Mucosa of descending colon (tissue), 3 donors: ENCODE data around the gene PTPRT. TPM values are rescaled to one million over a fixed set of nuclear protein-coding genes. Genes with fewer than 3 reads are reported as not detected.

Source experiments
- ATAC-seq: fragments of 200-7000 bp; cut with Tn5 transposase; one replicate; pipeline ENCODE4 v1.9.1; 2020; ENCODE audit warnings: mild to moderate bottlenecking, moderate library complexity
- DNase-seq, 3 donors: peaks; one replicate each; pipeline ENCODE4 v3.0.0-alpha.2; 2020
- H3K36me3 ChIP-seq: fragments of 200-600 bp; one replicate; pipeline ENCODE4 v1.8.0; 2021; ENCODE audit warnings: low read depth, mild to moderate bottlenecking
- H3K4me1 ChIP-seq: fragments of 200-600 bp; one replicate; pipeline ENCODE4 v1.8.0; 2021; ENCODE audit warnings: low read depth, mild to moderate bottlenecking
- H3K4me3 ChIP-seq: fragments of 200-600 bp; one replicate; pipeline ENCODE4 v1.8.0; 2021; ENCODE audit warnings: mild to moderate bottlenecking
- H3K9me3 ChIP-seq: fragments of 200-600 bp; one replicate; pipeline ENCODE4 v1.8.0; 2021; ENCODE audit warnings: mild to moderate bottlenecking
- CTCF ChIP-seq: fragments of 200-600 bp; IDR thresholded peaks from one replicate; pipeline ENCODE4 v1.8.0; 2022; ENCODE audit warnings: antibody characterized with exemption, mild to moderate bottlenecking
- intact Hi-C, 2 donors: fragments of 100-400 bp; cut with DNase I in 1 of 2; cut with micrococcal nuclease in 1 of 2; formaldehyde crosslinking; loops; one replicate each; pipeline versions ENCODE4 v1.11.0 to v1.11.1; 2022; cut with DNase I, micrococcal nuclease
- total RNA-seq, 3 donors: library from RNA; stranded (reverse); fragmentation: NEBNext Ultra II Directional in 2 of 3; extraction: Animal tissue kit (Norgen Biotek cat#: 25700) in 2 of 3; gene quantifications; one replicate each; pipeline versions ENCODE4 v1.2.1 to v1.2.4, GENCODE V29; 2021 to 2023
- donor health status: DM: no; HTN: no; CAD: no; lungs with moderate emphysema.
- donor health status: DM: no; HTN: no; CAD: no.
- donor health status: DM: no; HTN: yes; CAD: no.

PTPRT gene
- total RNA-seq, 3 donors from 2014 or later, result 0.19 to 0.43 (median 0.38) TPM

DNA sequence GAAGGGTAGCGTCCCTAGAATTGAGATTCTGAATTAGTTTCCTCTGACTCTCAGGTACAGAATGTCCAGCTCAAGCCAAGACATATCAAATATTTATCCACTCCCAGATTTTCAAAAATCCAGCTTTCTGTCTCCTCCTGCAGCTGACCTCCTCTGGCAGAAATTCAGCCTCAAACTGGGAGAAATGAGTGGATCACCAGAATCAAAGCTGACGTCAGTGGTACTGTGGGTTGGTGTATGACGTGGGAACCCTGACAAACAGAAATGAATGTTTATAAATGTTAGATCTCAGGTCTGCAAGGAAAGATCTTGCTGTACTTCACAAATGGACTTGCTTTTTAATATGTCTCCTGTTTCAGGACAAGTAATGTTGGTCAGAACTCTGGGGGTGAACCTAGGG lies 595.0 kb downstream of the PTPRT start:
- ATAC-seq (no peak), DNase-seq (no peak)
- Histone ChIP-seq H3K4me3 (no peak overlapping the region), H3K9me3 (no peaks in the 10 kb centered on the region), H3K4me1 (no peaks in the 10 kb centered on the region), H3K36me3 (no peaks in the 10 kb centered on the region)
- no peak for TF ChIP-seq CTCF
- intact Hi-C loops, result no loop called here

DNA sequence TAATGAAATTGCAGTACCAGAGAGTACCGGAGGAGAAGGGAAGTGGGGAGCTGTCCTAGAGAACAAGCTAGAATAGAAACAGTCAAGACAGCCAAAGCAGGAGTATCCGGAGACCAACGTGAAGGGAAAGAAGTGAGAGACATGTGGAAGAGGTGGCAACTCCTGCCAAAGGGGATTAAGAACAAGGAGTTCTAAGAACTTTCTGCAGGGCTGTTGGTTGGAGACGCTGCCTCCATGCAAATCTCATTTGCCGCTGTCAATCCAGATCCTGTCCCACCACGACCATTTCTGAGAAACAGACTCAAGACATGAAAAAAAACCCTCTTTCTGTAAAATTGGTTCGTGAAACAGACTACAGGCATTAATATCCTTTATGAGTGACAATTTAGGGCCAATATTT lies 595.7 kb downstream of the PTPRT start:
- no peaks in the 10 kb centered on the region for H3K4me1 ChIP-seq
- no peak overlapping the region for H3K4me3 ChIP-seq
- no peaks in the 10 kb centered on the region for H3K9me3 ChIP-seq
- TF ChIP-seq CTCF, result no peak
- intact Hi-C loops, result no loop called here
- no peaks in the 10 kb centered on the region for H3K36me3 ChIP-seq
- ATAC-seq, result no peak
- DNase-seq, result no peak

DNA sequence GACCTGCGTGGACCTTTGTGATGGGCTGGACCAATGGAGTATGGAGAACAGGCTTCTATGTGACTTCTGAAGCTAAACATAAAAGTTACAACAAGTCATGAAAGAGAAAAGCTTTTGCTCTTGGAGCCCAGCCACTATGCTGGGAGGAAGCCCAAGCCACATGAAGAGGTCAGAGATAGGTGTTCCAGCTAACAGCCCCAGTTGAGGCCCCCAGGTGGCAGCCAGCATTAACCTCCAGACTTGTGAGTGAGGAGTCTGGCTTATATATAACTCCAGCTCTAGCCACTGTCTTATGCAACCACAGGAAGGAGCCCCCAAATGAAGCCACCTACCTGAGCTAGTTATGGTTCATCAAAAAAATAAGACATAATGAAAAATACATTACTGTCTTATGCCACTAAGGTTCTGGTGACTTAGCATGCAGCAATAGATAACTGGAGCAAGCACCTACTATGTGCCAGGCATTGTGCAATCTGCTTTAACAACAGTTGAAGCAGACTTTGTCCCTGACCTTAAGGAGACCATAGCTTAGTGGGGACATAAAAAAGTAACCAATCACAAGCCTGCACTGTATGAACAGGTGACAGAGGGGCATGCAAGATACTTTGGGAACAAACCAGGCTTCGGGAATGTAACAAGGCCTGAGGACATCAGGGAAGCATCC lies 599.6 kb downstream of the PTPRT start:
- Histone ChIP-seq H3K36me3 (no peaks in the 10 kb centered on the region), H3K4me3 (no peak overlapping the region), H3K9me3 (no peaks in the 10 kb centered on the region), H3K4me1 (no peaks in the 10 kb centered on the region)
- TF ChIP-seq CTCF, result no peak
- intact Hi-C loops, result no loop called here
- no peak for ATAC-seq
- no peak for DNase-seq

GRCh38 chr20:42588847-42589246 lies 600.9 kb downstream of the PTPRT start:
- ATAC-seq, result no peak
- no peak overlapping the region for H3K4me3 ChIP-seq
- no peaks in the 10 kb centered on the region for H3K4me1 ChIP-seq
- H3K36me3 ChIP-seq, result no peaks in the 10 kb centered on the region
- H3K9me3 ChIP-seq, result no peaks in the 10 kb centered on the region
- intact Hi-C loops, result no loop called here
- DNase-seq, result no peak
- TF ChIP-seq CTCF, result no peak

- no peak for TF ChIP-seq CTCF
- intact Hi-C loops, result no loop called here
- Histone ChIP-seq H3K4me3 (no peak overlapping the region), H3K4me1 (no peaks in the 10 kb centered on the region), H3K9me3 (no peaks in the 10 kb centered on the region), H3K36me3 (no peaks in the 10 kb centered on the region)
- DNase-seq (no peak), ATAC-seq (no peak)
Observed at GRCh38 chr20:42587427-42587826, 602.3 kb downstream of the PTPRT start.

DNA sequence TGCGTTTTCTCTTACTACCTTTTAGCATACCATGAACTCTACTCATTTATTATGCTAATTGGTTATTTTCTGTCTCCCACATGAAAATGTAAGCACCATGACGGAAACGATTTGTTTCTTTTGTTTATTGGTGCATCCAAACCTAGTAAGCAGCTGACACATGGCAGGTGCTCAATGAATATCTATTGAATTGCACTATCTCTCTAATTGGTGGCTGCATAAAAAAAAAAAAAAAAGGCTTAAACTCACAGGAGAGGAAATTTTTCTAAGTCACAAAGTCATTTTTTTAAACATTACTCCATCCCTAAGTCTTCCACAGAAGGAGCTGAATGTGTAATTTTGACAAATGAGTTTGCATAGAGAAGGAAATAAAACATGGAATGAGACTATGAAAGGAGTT lies 608.4 kb downstream of the PTPRT start:
- Histone ChIP-seq H3K4me3 (no peak overlapping the region), H3K4me1 (no peaks in the 10 kb centered on the region), H3K9me3 (no peaks in the 10 kb centered on the region), H3K36me3 (no peaks in the 10 kb centered on the region)
- TF ChIP-seq CTCF, result no peak
- ATAC-seq (no peak), DNase-seq (no peak)
- intact Hi-C loops, result no loop called here
